Measurements from ENCODE around the gene SPINK1. TPM values are rescaled to one million over a fixed set of nuclear protein-coding genes. Genes with fewer than 3 reads are reported as not detected.

Gene SPINK1, protein sequence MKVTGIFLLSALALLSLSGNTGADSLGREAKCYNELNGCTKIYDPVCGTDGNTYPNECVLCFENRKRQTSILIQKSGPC
- not detected in 2 replicates for total RNA-seq

DNA sequence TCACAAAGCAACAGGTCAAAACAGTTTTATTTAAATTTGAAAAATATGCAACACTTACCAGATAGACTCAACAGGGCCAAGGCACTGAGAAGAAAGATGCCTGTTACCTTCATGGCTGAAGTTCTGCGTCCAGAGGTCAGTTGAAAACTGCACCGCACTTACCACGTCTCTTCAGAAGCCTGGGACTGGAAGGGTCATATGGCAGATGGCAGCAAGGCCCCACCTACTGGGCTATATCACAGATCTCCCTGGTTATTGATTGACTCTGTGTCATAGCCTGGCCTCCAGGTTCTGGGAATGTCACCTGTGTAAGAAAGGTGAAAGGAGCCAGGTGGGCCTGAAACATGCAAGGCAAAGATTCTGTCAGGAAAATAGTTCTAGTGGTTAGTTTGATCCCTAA, at the start of gene SPINK1:
TSS of gene SPINK1 (minus strand) at position 207 of the 400 bp plus-strand sequence. CDS start at position 113, 94 bp downstream.

DNA sequence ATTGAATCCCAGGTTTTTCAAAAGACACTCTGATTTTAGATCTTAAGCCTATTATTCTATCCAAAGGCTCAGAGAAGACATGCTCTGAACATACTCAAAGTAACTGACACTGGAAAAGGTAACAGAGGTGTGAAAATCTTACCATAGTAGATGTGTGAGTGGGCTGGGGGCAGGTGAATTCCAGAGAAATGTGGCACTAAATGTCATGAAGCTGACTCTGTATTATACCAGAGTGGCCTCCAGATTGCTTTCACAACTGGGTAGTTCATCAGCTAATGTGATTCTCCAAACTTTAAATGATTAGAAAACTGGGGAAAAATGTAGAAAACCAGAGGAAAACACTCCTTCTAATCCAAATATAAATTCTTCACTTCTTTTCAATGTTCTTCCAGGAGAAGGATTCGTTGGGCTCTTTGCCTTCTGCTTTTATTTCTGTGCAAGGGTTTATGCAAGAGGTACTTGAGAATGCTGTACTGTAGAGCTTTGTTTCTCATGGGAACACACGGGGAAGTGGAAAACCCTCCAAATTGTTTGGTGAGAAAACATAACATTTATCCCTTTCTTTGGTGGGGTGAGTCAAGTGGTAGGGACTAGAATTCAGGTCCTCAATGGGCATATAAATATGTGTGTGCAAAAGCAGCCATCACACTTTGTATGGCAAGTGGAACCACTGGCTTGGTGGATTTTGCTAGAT, 46.7 kb upstream of the SPINK1 start, which contains the start of gene SCGB3A2:
TSS of gene SCGB3A2 (plus strand) at position 646 of the 694 bp plus-strand sequence. CDS start 93 bp downstream, outside the sequence.

DNA sequence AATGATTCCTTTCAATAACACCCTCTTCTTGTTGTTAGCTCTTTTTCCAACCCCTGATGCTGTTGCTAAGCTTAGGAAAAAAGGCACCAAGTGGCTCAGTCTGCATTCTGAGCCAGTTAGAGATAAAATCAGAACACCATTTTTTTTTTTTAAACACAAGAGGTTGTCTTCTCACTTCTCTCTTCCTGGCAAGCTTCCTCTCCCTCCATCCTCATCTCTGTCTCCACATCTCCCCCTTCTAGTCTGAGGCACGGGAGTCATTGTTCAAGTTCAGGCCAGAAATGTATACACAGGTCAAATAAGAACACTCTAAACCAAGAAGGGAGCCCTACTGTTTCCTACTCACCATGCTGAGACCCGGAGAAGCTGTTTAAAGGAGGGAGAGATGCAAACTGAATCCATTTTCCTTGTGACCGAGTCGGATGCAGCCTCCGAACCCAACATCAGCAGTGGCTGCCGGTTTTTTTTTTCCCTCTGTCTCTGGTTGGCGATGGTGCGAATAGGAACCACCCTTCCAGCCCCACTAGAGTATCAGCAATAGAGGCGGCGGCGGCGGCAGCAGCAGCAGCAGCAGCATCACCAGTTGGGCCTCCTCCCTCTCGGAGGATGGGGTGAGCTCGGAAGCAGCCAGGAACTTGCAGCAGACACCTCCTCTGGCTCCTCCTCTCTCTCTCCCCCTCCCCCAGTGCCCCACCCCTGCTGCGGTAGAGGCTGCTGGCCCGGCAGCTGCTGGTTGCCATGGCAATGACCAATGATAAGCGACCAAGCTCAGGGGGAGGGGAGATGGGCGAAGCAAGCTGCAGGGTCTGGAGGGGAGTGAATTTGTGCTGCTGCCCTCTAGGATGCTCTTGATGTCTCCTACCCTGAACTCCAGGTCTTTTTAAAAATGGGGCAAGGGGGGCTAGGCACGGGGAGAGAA, 49.1 kb downstream of the SPINK1 start, which contains the start of gene JAKMIP2:
TSS of gene JAKMIP2 (minus strand) at position 619 of the 919 bp plus-strand sequence. CDS start 110,922 bp downstream, outside the sequence.

Other genes starting within 250 kb of the SPINK1 start
- 7.8 and 8.1 TPM in 2 replicates for gene JAKMIP2, start 48.9 kb downstream of the SPINK1 start, total RNA-seq
- not detected in 2 replicates for gene SCGB3A2, start 47.0 kb upstream of the SPINK1 start, total RNA-seq
- 0.49 TPM in 1 of 2 replicates, not detected in the other for gene C5orf46, start 74.9 kb upstream of the SPINK1 start, total RNA-seq
- under 0.01 TPM in 1 of 2 replicates, not detected in the other for gene SPINK5, start 232.3 kb upstream of the SPINK1 start, total RNA-seq